IPS-18a (cell line): ENCODE results near the gene CGNL1.

Experiments
- H3K27ac ChIP-seq: one replicate; pipeline ENCODE4 v1.5.1; 2013; ENCODE audit warnings: low read length
- H3K27me3 ChIP-seq: one replicate; pipeline ENCODE4 v1.6.1; 2013; ENCODE audit warnings: mild to moderate bottlenecking, low read length; ENCODE audit not compliant: control insufficient read depth, insufficient read depth
- H3K36me3 ChIP-seq: one replicate; pipeline ENCODE4 v1.6.1; 2013; ENCODE audit warnings: low read depth, low read length; ENCODE audit not compliant: control insufficient read depth
- H3K4me1 ChIP-seq: one replicate; pipeline ENCODE4 v1.6.1; 2013; ENCODE audit warnings: low read depth, low read length; ENCODE audit not compliant: control insufficient read depth
- H3K4me3 ChIP-seq: one replicate; pipeline ENCODE4 v1.5.1; 2013; ENCODE audit warnings: low read length
- H3K9ac ChIP-seq: one replicate; pipeline ENCODE4 v1.6.1; 2013; ENCODE audit warnings: mild to moderate bottlenecking, low read length, moderate library complexity
- H3K9me3 ChIP-seq: one replicate; pipeline ENCODE4 v1.6.1; 2013; ENCODE audit warnings: low read depth, low read length; ENCODE audit not compliant: control insufficient read depth

Gene CGNL1

DNA sequence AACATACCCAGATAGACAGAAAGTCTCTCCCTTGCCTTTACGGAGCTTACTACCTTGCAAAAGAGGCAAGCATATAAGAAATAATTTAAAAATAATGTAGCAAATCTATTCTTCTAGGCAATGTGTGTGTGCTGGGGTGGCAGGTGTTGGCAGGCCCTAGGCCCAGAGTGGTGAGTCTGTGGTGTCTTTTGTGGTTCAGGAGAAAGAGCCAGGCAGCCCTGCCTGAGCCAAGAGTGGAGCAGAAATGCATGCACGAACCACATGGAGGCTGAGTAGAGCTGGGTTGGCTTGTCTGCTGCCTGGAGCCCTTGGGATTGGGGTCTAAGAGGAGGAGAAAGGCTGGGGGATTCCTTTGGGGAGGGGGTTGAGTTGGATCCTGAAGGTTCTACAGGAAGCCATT is 145.2 kb downstream of the CGNL1 start:
- H3K4me3 ChIP-seq = no peak overlapping the region
- H3K27ac ChIP-seq = no peak overlapping the region
- no peak overlapping the region for H3K9ac ChIP-seq
- peaks cover 49% of the 10 kb centered on the region for H3K36me3 ChIP-seq
- no peaks in the 10 kb centered on the region for H3K4me1 ChIP-seq
- no peaks in the 10 kb centered on the region for H3K9me3 ChIP-seq
- H3K27me3 ChIP-seq = no peaks in the 10 kb centered on the region

DNA sequence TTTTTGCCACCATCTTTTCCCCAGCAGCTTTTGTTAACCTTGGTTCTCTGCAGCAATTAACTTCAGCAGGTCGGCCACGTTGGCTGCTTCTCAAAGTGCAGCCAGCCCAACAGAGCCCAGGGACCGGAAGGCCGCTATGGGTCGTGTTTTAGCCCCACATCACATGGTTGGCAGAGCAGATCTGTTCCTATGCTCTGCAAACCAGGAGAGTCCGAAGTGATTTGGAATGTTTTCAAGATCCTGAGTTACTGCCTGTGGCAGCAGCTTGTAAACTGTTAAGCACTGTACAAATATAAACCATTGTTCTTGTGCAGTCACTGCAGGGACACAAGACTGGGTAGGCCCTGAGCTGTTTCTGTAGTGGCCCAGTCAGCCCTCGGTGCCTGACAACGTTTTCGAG is 145.8 kb downstream of the CGNL1 start:
- Histone ChIP-seq H3K27me3 (no peaks in the 10 kb centered on the region), H3K9me3 (no peaks in the 10 kb centered on the region), H3K4me1 (peaks cover 3% of the 10 kb centered on the region), H3K36me3 (peaks cover 43% of the 10 kb centered on the region), H3K9ac (no peak overlapping the region), H3K4me3 (no peak overlapping the region), H3K27ac (no peak overlapping the region)

DNA sequence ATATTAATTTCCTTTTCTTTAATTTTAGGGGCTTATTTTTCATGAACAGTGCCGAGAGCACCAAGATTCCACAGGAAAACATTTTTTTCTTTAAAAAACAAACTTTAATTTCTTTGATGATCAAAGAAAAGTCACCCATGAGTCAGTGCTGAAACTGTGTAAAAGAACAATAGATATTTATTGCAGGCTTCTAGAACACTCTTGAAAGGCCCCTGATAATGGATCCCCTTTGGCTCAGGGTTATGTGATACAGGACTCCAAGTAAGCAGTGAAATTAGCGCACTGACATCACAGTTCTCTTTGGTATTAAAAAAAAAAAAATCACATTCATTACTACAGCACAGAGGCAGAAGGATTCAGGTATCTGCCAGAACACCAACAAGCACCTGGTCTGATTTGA is 149.3 kb downstream of the CGNL1 start:
- Histone ChIP-seq H3K4me3 (no peak overlapping the region), H3K27me3 (no peaks in the 10 kb centered on the region), H3K27ac (no peak overlapping the region), H3K4me1 (peaks cover 6% of the 10 kb centered on the region), H3K9ac (no peak overlapping the region), H3K36me3 (peaks cover 43% of the 10 kb centered on the region), H3K9me3 (no peaks in the 10 kb centered on the region)

DNA sequence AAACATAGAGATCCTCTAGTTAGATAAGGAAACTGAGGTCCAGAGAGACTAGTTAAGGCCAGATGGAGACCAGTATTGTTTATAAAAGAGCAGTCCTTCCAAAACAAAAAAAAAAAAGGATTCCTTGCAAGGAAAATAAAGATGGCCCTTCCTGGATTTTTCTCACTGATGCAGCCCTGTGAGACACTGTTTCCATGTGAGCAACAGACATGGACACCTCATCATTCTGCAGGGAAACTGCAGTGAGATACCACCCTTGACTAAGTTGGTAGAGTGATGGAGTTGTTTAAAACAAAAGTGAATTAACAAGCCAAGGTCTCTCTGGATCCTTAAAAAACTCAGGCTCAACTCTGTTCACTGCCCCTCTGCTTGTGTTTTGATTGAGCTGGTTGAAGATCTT is 149.8 kb downstream of the CGNL1 start:
- Histone ChIP-seq H3K4me3 (no peak overlapping the region), H3K9ac (no peak overlapping the region), H3K9me3 (no peaks in the 10 kb centered on the region), H3K36me3 (peaks cover 44% of the 10 kb centered on the region), H3K4me1 (peaks cover 6% of the 10 kb centered on the region), H3K27me3 (no peaks in the 10 kb centered on the region), H3K27ac (no peak overlapping the region)

DNA sequence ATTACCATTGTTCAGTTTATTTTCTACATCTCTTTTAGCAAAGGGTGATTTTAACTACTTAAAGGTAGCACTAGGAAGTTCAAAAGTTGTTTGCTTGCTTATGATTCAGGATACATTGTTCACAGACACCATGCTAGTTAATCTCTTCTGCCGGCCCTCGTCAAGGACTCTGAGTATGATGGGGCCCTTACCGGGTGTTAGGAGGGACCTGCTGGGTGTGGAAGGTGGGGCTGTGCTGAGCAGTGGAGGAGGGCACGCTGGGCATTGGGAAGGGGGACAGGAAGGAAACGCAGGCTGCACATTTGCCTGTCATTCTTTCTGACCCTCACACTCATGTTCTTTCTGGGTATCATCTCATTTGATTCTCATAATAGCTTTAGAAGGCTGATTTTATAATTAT is 150.3 kb downstream of the CGNL1 start:
- no peak overlapping the region for H3K27ac ChIP-seq
- no peaks in the 10 kb centered on the region for H3K27me3 ChIP-seq
- H3K9me3 ChIP-seq = no peaks in the 10 kb centered on the region
- peaks cover 50% of the 10 kb centered on the region for H3K36me3 ChIP-seq
- no peak overlapping the region for H3K9ac ChIP-seq
- H3K4me1 ChIP-seq = peaks cover 6% of the 10 kb centered on the region
- H3K4me3 ChIP-seq = no peak overlapping the region

DNA sequence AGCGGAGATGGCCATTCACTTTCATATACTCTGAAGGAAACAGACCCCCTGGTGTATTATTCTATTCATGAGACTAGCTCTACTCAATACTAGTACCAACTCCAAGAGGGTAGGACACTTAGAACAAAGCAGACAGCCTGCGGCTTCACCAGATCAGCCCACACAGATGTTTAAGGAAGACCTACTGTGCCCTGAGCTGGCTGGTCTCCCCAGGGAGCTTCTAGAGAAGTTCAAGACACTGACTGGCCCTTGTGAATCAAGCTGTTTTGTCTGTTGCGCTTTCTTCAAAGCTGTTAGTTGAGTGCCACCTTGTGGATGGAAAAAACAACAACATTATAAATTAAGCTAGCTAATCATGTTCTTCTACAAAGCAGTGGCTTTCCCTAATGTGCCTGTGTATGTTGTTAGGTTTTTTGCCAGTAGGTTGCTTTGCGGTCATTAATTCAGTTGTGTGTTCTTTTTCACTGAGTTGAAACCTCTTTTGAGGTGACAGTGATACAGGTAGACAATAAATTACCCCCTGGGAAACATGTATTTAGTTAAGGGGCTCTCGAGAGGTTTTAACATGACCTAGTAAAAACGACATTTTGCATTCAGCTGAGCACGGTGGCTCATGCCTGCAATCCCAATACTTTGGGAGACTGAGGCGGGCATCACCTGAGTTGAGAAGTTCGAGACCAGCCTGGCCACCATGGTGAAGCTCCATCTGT is 151.2 kb downstream of the CGNL1 start:
- H3K27ac ChIP-seq = no peak overlapping the region
- H3K36me3 ChIP-seq = peaks cover 59% of the 10 kb centered on the region
- no peak overlapping the region for H3K9ac ChIP-seq
- no peaks in the 10 kb centered on the region for H3K9me3 ChIP-seq
- no peak overlapping the region for H3K4me3 ChIP-seq
- H3K27me3 ChIP-seq = no peaks in the 10 kb centered on the region
- peaks cover 6% of the 10 kb centered on the region for H3K4me1 ChIP-seq

DNA sequence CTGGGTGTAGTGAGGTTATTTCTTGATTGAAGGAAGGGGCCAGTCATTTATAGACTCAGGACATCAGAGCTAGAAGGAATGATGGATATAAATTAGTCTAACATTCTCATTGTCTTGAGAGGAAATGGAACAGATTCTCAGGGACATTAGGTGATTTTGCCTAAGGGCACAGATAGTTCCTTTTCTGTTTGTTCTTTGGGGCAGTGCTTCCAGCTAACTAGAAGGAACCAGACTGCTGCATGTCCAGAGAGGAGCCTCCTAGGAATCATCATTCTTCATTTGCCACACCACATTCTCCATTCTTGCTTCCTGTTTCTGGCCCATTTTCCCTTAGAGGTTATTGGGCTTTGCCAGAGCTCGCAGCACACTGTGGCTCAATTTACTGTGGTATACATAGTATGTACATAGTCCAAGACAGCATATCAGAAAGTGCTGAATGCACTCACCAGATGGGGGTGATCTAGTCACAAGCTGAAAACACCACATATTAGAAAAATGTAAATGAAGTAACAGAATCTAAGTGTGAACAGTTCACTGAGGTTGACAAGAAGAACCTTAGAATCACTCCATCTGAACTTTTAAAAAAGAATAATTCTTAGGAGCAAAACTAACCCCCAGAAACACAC is 152.7 kb downstream of the CGNL1 start:
- Histone ChIP-seq H3K27me3 (no peaks in the 10 kb centered on the region), H3K36me3 (peaks cover 57% of the 10 kb centered on the region), H3K9ac (no peak overlapping the region), H3K27ac (no peak overlapping the region), H3K4me1 (peaks cover 13% of the 10 kb centered on the region), H3K9me3 (no peaks in the 10 kb centered on the region), H3K4me3 (no peak overlapping the region)

DNA sequence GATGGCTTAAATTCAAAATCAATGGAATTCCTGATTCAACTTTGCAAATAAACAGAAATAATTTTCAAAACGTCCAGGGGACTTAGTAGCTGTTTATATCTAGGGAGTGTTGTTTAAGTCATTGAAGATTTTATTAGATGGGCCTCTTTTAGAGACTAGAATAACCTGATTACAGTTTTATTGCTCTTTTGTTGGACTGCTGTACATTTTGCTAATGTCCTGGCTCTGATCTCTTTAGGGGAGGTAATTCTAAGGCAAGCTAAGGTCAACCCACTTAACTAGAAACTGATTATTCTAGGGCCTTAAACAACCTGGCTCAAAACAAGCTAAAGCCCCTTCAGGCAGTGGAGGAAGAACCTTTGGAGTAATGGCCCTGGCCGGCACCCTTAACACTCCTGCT is 153.4 kb downstream of the CGNL1 start:
- H3K36me3 ChIP-seq = peaks cover 50% of the 10 kb centered on the region
- H3K9ac ChIP-seq = no peak overlapping the region

DNA sequence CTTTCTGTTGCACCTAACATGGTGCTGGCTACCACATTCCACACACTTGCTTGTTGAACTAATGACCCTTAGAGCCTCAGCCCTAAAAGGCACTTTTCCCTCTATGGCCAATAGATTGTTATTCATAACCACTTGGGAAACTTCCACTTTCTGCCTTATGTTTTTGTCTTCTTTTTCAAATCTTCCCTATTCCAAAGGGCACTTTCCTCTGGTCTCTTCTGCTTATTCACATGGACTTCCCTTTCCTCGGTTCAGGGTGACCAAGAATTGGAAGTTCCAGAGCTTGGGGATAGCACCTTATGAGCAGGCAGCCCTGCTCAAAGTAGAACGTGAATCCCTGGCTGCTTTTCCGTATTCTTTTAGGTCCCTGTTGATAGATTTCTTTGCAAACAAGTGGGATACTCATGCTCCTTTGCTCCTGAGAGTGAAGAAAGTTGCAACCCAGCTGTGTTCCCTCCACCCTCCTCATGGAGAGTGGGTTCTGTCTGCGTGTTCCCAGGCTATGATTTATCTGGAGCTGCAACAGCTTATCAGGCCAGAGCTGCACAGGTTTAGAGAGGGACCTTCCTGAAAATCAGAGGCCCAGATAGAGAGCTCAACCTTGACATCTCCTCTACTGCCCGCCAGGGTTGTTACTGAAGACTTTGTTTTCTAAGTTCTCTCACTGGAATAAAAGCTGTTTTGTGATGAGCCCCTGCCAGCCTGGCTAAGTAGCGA is 156.6 kb downstream of the CGNL1 start:
- peaks cover 21% of the 10 kb centered on the region for H3K4me1 ChIP-seq
- peaks cover 58% of the 10 kb centered on the region for H3K36me3 ChIP-seq
- H3K27me3 ChIP-seq = no peaks in the 10 kb centered on the region
- no peak overlapping the region for H3K27ac ChIP-seq
- no peak overlapping the region for H3K9ac ChIP-seq
- no peak overlapping the region for H3K4me3 ChIP-seq
- H3K9me3 ChIP-seq = no peaks in the 10 kb centered on the region

More for the DNA sequence above, 153.4 kb downstream of the CGNL1 start:
- Histone ChIP-seq H3K4me1 (peaks cover 20% of the 10 kb centered on the region), H3K4me3 (no peak overlapping the region), H3K27me3 (no peaks in the 10 kb centered on the region), H3K27ac (no peak overlapping the region), H3K9me3 (no peaks in the 10 kb centered on the region)

DNA sequence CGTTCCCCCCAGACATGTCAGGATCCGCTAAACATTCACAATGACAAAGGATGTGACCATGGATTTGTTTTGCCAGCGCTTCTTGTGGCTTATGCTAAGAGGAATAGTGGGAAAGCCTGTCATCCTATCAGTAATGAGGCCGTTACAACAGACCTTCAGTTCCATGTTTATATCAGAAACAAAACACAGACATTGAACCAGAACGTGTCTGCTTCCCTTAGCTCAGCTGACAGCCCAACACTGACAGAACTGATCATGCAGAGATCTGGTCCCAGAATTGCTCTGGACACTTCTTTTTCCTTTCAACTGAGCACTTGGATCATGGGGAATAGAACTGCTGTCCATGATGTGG is 157.1 kb downstream of the CGNL1 start:
- H3K9me3 ChIP-seq = no peaks in the 10 kb centered on the region
- H3K4me1 ChIP-seq = peaks cover 21% of the 10 kb centered on the region
- no peak overlapping the region for H3K4me3 ChIP-seq
- H3K27ac ChIP-seq = no peak overlapping the region
- H3K36me3 ChIP-seq = peaks cover 59% of the 10 kb centered on the region
- H3K27me3 ChIP-seq = no peaks in the 10 kb centered on the region
- H3K9ac ChIP-seq = no peak overlapping the region

DNA sequence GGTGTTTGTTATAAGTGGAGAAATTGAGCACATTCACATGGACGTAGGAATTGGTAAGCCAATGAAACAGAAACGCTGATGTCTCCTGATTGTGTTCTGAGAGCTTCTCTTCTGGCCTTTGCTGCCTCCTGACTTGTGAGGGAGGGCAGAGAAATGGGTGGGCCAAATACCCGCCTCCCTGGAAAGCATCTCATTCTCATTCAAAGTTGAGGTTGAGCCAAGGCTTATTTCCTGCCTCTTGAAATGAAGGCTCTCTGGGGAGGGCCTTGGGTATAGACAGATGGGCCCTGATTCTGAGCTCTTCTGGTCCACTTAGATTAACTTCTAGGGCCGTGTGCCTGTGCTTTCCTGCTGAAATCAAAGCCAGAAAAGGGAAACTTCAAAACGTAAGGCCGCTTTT is 158.0 kb downstream of the CGNL1 start:
- Histone ChIP-seq H3K9me3 (no peaks in the 10 kb centered on the region), H3K4me3 (no peak overlapping the region), H3K9ac (no peak overlapping the region), H3K4me1 (peaks cover 21% of the 10 kb centered on the region), H3K27ac (no peak overlapping the region), H3K36me3 (peaks cover 51% of the 10 kb centered on the region), H3K27me3 (no peaks in the 10 kb centered on the region)
